COLO829 (cell line): ENCODE measurements around the gene TAF11L7.
"Not testable (repeated sequence)": the region's sequence is repeated elsewhere in the genome, so short reads cannot be mapped to it uniquely, and the experiment has no call there.

Source experiments
- DNase-seq: peaks from one replicate; pipeline ENCODE4 v3.0.0; 2012; ENCODE audit warnings: low spot score

The TAF11L7 gene

DNA sequence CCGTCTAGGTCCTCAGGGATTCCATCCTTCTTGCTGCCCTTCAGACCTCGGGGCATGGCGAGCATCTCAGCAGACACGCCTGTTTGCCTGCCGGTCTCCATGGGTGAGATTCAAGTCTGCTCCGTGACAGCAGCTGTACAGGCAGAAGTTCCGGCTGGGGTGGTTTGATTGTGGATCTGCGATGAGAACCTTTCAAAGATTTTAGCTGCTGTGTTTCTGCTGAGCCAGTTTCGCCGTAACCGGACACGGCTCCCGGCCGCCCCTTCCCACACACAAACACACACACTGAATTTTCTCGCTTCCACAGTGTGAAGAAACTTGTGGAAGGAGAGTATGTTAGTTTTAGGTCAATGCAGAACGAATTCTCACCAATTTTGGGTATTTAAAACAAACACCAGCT lies at the start of gene TAF11L7:
TAF11L7 (minus strand) TSS at position 101 of the 400 bp plus-strand sequence.
- not testable (repeated sequence) for DNase-seq

DNA sequence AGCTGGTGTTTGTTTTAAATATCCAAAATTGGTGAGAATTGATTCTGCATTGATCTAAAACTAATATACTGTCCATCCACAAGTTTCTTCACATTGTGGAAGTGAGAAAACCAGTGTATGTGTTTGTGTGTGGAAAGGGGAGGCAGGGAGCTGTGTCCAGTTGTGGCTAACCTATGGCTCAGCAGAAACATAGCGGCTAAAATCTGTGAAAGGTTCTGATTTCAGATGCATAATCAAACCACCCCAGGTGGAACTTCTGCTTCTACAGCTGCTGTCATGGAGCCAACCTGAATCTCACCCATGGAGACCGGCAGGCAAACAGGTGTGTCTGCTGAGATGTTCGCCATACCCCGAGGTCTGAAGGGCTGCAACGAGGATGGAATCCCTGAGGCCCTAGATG lies 48.6 kb upstream of the TAF11L7 start, which contains the start of gene TAF11L14:
TAF11L14 (plus strand) TSS at position 301 of the 400 bp plus-strand sequence.
- DNase-seq, result no peak

DNA sequence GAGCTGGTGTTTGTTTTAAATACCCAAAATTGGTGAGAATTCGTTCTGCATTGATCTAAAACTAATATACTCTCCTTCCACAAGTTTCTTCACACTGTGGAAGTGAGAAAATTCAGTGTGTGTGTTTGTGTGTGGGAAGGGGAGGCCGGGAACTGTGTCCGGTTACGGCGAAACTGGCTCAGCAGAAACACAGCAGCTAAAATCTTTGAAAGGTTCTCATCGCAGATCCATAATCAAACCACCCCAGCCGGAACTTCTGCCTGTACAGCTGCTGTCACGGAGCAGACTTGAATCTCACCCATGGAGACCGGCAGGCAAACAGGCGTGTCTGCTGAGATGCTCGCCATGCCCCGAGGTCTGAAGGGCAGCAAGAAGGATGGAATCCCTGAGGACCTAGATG lies 46.2 kb upstream of the TAF11L7 start, which contains the start of gene TAF11L13:
TAF11L13 (plus strand) TSS at position 301 of the 400 bp plus-strand sequence.
- DNase-seq, result not testable (repeated sequence)

DNA sequence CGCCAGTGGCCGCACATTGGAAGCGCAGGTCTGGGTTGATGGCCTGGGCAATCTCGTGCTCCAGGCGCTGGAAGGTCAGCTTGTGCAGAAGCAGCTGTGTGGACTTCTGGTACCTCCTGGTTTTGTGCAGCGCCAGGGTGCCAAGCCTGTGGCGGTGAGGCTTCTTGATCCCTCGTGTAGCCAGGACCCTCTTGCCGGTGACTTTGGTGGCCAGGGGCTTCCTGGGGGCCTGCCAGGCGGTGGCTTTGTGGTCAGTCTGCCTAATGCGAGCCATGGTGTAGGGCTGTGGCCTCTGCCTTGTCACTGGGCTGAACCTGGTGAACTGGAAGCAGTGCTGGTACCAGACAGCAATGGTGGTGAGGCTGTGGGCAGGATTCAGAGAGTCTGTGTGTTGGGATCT lies 40.1 kb upstream of the TAF11L7 start:
- no peak for DNase-seq

DNA sequence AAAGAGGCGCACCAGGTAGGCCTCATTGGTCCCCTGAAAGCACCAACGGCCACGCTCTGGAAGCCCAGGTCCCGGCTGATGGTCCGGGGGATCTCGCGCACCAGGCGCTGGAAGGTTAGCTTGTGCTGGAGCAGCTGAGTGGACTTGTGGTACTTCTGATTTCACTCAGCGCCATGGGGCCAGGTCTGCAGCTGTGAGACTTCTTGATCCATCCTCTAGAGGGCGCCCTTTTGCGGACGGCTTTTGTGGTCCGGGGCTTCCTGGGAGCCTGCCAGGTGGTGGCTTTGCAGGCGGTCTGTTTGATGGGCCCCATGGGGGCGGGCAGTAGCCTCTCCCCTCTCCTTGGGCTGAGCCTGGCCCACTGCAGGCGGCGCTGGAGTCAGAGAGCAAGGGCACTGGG lies 35.1 kb upstream of the TAF11L7 start:
- DNase-seq, result no peak

- DNase-seq, result no peak
These were observed 33.8 kb upstream of the TAF11L7 start for GRCh38 chr5:17619354-17619753.

GRCh38 chr5:17614872-17615605 lies 29.5 kb upstream of the TAF11L7 start:
- no peak for DNase-seq

- not testable (repeated sequence) for DNase-seq
These were observed 24.5 kb upstream of the TAF11L7 start, which contains the start of gene TAF11L12 for GRCh38 chr5:17610092-17610491. Gene TAF11L12 (plus strand): TSS chr5:17610392.

DNA sequence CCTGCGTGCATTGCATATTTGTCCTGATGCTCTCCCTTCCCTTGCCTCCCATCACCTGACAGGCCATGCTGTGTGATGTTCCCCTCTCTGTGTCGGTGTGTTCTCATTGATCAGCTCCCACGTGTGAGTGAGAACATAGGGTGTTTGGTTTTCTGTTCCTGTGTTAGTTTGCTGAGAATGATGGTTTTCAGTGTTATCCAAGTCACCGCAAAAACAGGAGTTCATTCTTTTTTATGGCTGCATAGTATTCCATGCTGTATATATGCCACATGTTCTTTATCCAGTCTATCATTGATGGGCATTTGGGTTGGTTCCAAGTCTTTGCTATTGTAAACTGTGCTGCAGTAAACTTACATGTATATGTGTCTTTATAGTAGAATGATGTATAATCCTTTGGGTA lies 21.9 kb upstream of the TAF11L7 start:
- not testable (repeated sequence) for DNase-seq

DNA sequence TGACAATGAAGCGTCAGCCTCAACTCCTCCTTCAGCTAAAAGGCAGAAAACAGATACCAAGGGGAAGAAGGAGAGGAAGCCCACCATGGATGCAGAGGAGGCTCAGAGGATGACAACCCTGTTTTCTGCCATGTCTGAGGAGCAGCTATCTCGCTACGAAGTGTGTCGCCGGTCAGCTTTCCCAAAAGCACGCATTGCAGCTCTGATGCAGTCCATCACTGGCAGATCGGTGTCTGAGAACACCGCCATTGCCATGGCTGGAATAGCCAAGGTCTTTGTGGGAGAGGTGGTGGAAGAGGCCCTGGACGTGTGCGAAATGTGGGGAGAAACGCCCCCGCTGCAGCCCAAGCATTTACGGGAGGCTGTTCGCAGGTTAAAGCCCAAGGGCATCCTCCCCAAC lies 19.4 kb upstream of the TAF11L7 start:
- no peak for DNase-seq

DNA sequence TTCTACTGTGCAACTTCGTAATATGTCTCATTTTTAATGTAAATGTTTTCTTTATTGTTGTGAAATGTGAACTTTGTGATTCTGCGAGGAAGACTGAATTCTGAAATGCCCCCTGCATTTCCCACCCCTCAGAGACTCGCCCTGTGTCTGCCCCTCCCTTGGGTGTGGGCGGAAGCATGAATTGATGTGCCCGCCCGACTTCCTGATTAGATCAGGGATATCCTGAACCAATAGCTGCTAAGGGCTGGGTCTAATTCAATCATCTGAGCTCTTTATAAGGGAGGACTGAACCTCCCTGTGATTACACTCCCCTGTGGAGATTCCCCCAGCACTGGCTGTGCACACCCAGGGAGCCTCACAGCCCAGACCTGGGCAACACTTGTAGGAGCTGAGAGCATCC lies 18.3 kb upstream of the TAF11L7 start, which contains the start of gene TAF11L11:
TAF11L11 (plus strand) TSS at position 304 of the 400 bp plus-strand sequence.
- not testable (repeated sequence) for DNase-seq

DNA sequence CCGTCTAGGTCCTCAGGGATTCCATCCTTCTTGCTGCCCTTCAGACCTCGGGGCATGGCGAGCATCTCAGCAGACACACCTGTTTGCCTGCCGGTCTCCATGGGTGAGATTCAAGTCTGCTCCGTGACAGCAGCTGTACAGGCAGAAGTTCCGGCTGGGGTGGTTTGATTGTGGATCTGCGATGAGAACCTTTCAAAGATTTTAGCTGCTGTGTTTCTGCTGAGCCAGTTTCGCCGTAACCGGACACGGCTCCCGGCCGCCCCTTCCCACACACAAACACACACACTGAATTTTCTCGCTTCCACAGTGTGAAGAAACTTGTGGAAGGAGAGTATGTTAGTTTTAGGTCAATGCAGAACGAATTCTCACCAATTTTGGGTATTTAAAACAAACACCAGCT lies 12.2 kb upstream of the TAF11L7 start, which contains the start of gene TAF11L10:
TAF11L10 (minus strand) TSS at position 101 of the 400 bp plus-strand sequence.
- not testable (repeated sequence) for DNase-seq

DNA sequence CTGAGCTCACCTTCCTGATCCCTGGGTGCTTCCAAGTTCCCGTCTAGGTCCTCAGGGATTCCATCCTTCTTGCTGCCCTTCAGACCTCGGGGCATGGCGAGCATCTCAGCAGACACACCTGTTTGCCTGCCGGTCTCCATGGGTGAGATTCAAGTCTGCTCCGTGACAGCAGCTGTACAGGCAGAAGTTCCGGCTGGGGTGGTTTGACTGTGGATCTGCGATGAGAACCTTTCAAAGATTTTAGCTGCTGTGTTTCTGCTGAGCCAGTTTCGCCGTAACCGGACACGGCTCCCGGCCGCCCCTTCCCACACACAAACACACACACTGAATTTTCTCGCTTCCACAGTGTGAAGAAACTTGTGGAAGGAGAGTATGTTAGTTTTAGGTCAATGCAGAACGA lies 8.7 kb upstream of the TAF11L7 start, which contains the start of gene TAF11L9:
TAF11L9 (minus strand) TSS at position 140 of the 400 bp plus-strand sequence.
- not testable (repeated sequence) for DNase-seq

GRCh38 chr5:17590860-17591259 lies 5.3 kb upstream of the TAF11L7 start, which contains the start of gene TAF11L8:
Gene TAF11L8 (minus strand): TSS chr5:17590960.
- DNase-seq, result not testable (repeated sequence)
